ENCODE measurements around the gene CACNA1C. TPM values are rescaled to one million over a fixed set of nuclear protein-coding genes. Genes with fewer than 3 reads are reported as not detected.

The CACNA1C gene
- total RNA-seq, 2 donors from 2014 or later = 8.1 to 18.2 TPM

- intact Hi-C loops (cut with DNase I) = no loop called here
- TF ChIP-seq CTCF (IDR thresholded peaks at IDR 0.05) (no peak), POLR2AphosphoS5 (IDR thresholded peaks at IDR 0.05) (no peak), POLR2A (IDR thresholded peaks at IDR 0.05) (no peak)
- Histone ChIP-seq H3K4me3 (no peak overlapping the region), H3K27ac (no peak overlapping the region), H3K27me3 (replicated peaks; ENCODE audit: insufficient read depth) (no peaks in the 10 kb centered on the region), H3K9me3 (no peaks in the 10 kb centered on the region), H3K36me3 (no peaks in the 10 kb centered on the region), H3K4me1 (replicated peaks) (no peaks in the 10 kb centered on the region)
- no peak for DNase-seq (ENCODE audit: low spot score)
- 70% methylated on average over 2 of the region's 2 CpGs for WGBS
Measured at GRCh38 chr12:2696136-2696535, 643.3 kb downstream of the CACNA1C start.

DNA sequence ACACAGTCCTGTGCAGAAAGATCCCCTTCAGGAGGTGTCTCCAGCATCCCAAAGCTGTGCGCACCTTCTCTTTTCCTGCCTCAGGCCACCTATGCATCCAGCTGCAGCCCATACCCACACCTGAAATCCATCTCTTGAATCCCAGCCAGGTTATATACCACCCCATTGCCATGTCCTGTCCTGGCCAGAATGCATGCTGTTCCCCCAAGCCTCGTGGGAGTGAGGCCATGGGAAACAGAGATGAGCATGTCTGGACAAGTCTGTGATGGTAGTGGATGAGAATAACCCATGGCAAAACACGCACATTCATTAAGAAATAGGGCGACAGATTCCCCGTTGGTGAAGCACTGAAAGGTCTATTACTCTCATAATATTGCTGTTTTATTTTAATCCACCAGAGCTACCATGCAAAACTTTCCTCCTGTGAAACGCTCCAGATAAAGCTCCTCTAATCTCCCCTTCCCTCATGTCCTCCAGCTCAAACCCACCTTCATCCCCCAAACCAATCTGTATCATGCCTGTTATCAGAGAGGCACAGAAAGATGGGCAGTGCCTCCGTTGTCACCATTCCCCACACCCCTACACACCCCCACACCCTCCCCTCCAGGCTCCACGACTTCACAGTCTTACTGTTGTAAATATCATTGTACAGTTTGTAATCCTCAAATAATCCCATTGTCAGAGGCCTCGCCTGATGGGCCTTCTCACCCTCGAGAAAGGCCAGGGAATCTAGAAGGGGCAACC lies 644.4 kb downstream of the CACNA1C start:
- no peak overlapping the region for H3K4me3 ChIP-seq
- H3K4me1 ChIP-seq (replicated peaks) = no peaks in the 10 kb centered on the region
- WGBS = 65% methylated on average over 10 of the region's 10 CpGs
- no peaks in the 10 kb centered on the region for H3K27me3 ChIP-seq (replicated peaks; ENCODE audit: insufficient read depth)
- no peak for DNase-seq (ENCODE audit: low spot score)
- intact Hi-C loops (cut with DNase I) = no loop called here
- TF ChIP-seq POLR2A (IDR thresholded peaks at IDR 0.05) = no peak
- TF ChIP-seq CTCF (IDR thresholded peaks at IDR 0.05) = no peak
- no peak for TF ChIP-seq POLR2AphosphoS5 (IDR thresholded peaks at IDR 0.05)
- no peaks in the 10 kb centered on the region for H3K36me3 ChIP-seq
- no peaks in the 10 kb centered on the region for H3K9me3 ChIP-seq
- no peak overlapping the region for H3K27ac ChIP-seq

DNA sequence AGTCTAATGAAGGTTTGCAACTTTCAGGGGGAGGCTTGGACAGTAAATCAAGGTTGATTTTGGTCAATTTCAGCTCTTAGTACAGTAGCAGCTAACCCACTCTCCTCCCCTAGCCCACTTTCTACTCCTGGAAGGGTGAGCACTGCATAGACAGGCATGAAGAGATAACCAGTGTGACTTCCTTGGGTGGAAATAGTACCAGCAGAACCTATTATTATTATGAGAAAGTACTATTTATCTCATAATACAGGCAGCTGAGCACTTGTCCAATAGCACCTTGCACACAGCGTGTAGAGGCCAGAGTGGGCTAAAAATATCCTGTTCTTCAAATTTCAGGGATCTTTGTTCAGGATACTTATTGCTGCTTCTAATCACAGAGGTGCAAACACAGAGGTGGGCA lies 645.8 kb downstream of the CACNA1C start:
- H3K36me3 ChIP-seq = no peaks in the 10 kb centered on the region
- 78% methylated on average over 1 of the region's 1 CpG for WGBS
- TF ChIP-seq POLR2A (IDR thresholded peaks at IDR 0.05) (no peak), POLR2AphosphoS5 (IDR thresholded peaks at IDR 0.05) (no peak), CTCF (IDR thresholded peaks at IDR 0.05) (no peak)
- no peak for DNase-seq (ENCODE audit: low spot score)
- H3K27ac ChIP-seq = no peak overlapping the region
- H3K4me3 ChIP-seq = no peak overlapping the region
- no peaks in the 10 kb centered on the region for H3K9me3 ChIP-seq
- intact Hi-C loops (cut with DNase I) = no loop called here
- no peaks in the 10 kb centered on the region for H3K27me3 ChIP-seq (replicated peaks; ENCODE audit: insufficient read depth)
- no peaks in the 10 kb centered on the region for H3K4me1 ChIP-seq (replicated peaks)

DNA sequence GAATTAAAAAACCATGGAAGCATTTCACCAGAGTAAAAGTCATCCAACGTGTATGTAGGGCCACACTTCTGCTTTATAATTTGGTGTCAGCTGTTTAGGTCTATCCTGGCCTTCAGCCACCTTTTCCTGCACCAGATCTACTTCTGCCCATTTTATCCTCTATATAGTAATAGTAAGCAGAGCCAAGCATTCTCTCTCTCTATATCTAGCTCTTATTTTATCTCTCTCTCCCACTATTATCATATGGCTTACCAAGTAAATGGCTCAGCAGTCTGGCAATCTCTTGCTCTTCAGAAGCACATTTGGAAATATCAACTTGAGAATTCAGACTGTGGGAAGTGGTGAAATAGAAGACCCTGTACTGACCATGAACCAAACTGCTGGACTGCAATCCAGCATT lies 657.9 kb downstream of the CACNA1C start:
- no peaks in the 10 kb centered on the region for H3K9me3 ChIP-seq
- DNase-seq (ENCODE audit: low spot score) = no peak
- no peak overlapping the region for H3K27ac ChIP-seq
- H3K4me1 ChIP-seq (replicated peaks) = no peaks in the 10 kb centered on the region
- H3K27me3 ChIP-seq (replicated peaks; ENCODE audit: insufficient read depth) = no peaks in the 10 kb centered on the region
- TF ChIP-seq POLR2A (IDR thresholded peaks at IDR 0.05) (no peak), CTCF (IDR thresholded peaks at IDR 0.05) (no peak), POLR2AphosphoS5 (IDR thresholded peaks at IDR 0.05) (no peak)
- H3K36me3 ChIP-seq = no peaks in the 10 kb centered on the region
- 24% methylated on average over 1 of the region's 1 CpG for WGBS
- H3K4me3 ChIP-seq = no peak overlapping the region
- intact Hi-C loops (cut with DNase I) = no loop called here

DNA sequence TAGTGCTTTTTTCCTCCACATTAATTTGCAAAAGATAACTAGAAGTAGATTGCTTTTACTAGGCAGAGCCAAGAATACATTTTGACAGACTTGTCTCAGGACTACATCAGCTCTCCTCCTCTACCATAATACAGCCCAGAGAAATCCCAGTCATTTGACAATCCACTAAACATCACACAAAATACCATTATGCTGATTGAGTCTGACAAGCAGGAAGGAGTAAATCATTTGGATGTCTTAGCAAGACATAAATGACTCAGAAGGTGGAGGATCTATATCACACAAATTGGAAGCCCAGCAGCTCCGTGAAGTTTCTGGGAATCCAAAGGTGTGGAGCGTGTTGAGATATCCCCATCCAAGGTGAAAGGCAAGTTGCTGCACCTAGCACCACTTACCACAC lies 666.6 kb downstream of the CACNA1C start:
- Histone ChIP-seq H3K27me3 (replicated peaks; ENCODE audit: insufficient read depth) (no peaks in the 10 kb centered on the region), H3K9me3 (no peaks in the 10 kb centered on the region), H3K27ac (no peak overlapping the region), H3K4me1 (replicated peaks) (no peaks in the 10 kb centered on the region), H3K36me3 (no peaks in the 10 kb centered on the region), H3K4me3 (no peak overlapping the region)
- 50% methylated on average over 2 of the region's 2 CpGs for WGBS
- TF ChIP-seq POLR2AphosphoS5 (IDR thresholded peaks at IDR 0.05) = no peak
- TF ChIP-seq POLR2A (IDR thresholded peaks at IDR 0.05) = no peak
- TF ChIP-seq CTCF (IDR thresholded peaks at IDR 0.05) = no peak
- no peak for DNase-seq (ENCODE audit: low spot score)
- intact Hi-C loops (cut with DNase I) = no loop called here
